OCI-LY7 (cell line): Measurements from ENCODE around the gene ANKRD44. TPM values are rescaled to one million over a fixed set of nuclear protein-coding genes. Genes with fewer than 3 reads are reported as not detected.

Experiments used
- BruUV-seq: library from RNA; stranded (reverse); fragments of 400-500 nt; replicated peaks from 2 replicates; lab custom pipeline; 2021; lab: Mats Ljungman, UMichigan
- CTCF ChIA-PET: fragments of 300-600 bp; sonication (Branson Sonifier 250); formaldehyde crosslinking; loops from one replicate; lab custom pipeline; 2022; ENCODE audit warnings: antibody characterized with exemption; ENCODE audit not compliant: unreplicated experiment; lab: Charles Lee
- POLR2A ChIA-PET: fragments of 300-600 bp; sonication (Branson Sonifier 250); formaldehyde crosslinking; loops from one replicate; lab custom pipeline; 2022; ENCODE audit warnings: antibody characterized with exemption; lab: Charles Lee
- DNase-seq: peaks from one replicate; pipeline ENCODE4 v3.0.0-alpha.2; 2015; ENCODE audit warnings: low spot score
- H2AFZ ChIP-seq: fragments of 200-600 bp; sonication (generic), shearing (Covaris generic); 2 replicates; pipeline ENCODE4 v1.6.1; 2014; ENCODE audit warnings: mild to moderate bottlenecking, antibody characterized with exemption, low read length, moderate library complexity
- H3K27ac ChIP-seq: fragments of 200-600 bp; sonication (generic); 2 replicates; pipeline ENCODE4 v1.5.1; 2014; ENCODE audit warnings: mixed run types, low read depth, mild to moderate bottlenecking, moderate library complexity, low read length, inconsistent platforms; ENCODE audit not compliant: poor library complexity, severe bottlenecking
- H3K36me3 ChIP-seq: fragments of 200-600 bp; sonication (generic); 2 replicates; pipeline ENCODE4 v1.6.1; 2014; ENCODE audit warnings: mild to moderate bottlenecking, antibody characterized with exemption, low read length, moderate library complexity, mixed read lengths; ENCODE audit not compliant: insufficient read depth
- H3K4me1 ChIP-seq: fragments of 200-600 bp; sonication (generic); 2 replicates; pipeline ENCODE4 v1.5.1; 2014; ENCODE audit warnings: mild to moderate bottlenecking, low read length; ENCODE audit not compliant: insufficient read depth, poor library complexity, severe bottlenecking
- H3K4me2 ChIP-seq: fragments of 200-600 bp; sonication (generic); 2 replicates; pipeline ENCODE4 v1.6.1; 2014; ENCODE audit warnings: mild to moderate bottlenecking, low read length
- H3K4me3 ChIP-seq: fragments of 200-600 bp; sonication (generic); 2 replicates; pipeline ENCODE4 v1.5.1; 2014; ENCODE audit warnings: mild to moderate bottlenecking, low read depth, low read length; ENCODE audit not compliant: poor library complexity, severe bottlenecking
- H3K79me2 ChIP-seq: fragments of 200-600 bp; sonication (generic); 2 replicates; pipeline ENCODE4 v1.6.1; 2016; ENCODE audit warnings: low read depth, mild to moderate bottlenecking, low read length, moderate library complexity, mixed read lengths; ENCODE audit not compliant: insufficient read depth
- H3K9me2 ChIP-seq: fragments of 200-600 bp; sonication (generic); 2 replicates; pipeline ENCODE4 v1.6.1; 2016; ENCODE audit warnings: mild to moderate bottlenecking, low read length, mixed read lengths; ENCODE audit not compliant: insufficient read depth
- H3K9me3 ChIP-seq: fragments of 200-600 bp; sonication (generic); 2 replicates; pipeline ENCODE4 v1.6.1; 2014; ENCODE audit warnings: mild to moderate bottlenecking, mixed run types, low read length, mixed read lengths
- H4K20me1 ChIP-seq: fragments of 200-600 bp; sonication (generic); 2 replicates; pipeline ENCODE4 v1.6.1; 2014; ENCODE audit warnings: mild to moderate bottlenecking, antibody characterized with exemption, low read length, moderate library complexity, mixed read lengths; ENCODE audit not compliant: insufficient read depth
- CTCF ChIP-seq: fragments of 200-600 bp; sonication (generic); conservative IDR thresholded peaks from 2 replicates; pipeline ENCODE4 v1.5.1; 2014; ENCODE audit warnings: mild to moderate bottlenecking, antibody characterized with exemption, low read length, moderate library complexity, mixed read lengths
- EZH2phosphoT487 ChIP-seq: fragments of 200-600 bp; sonication (generic); IDR thresholded peaks from 2 replicates; pipeline ENCODE4 v1.6.1; 2018; ENCODE audit warnings: low read depth, borderline replicate concordance, mild to moderate bottlenecking, mixed run types, antibody characterized with exemption, low read length, moderate library complexity, mixed read lengths
- intact Hi-C: fragments of 100-400 bp; cut with micrococcal nuclease; formaldehyde crosslinking; loops from one replicate; pipeline ENCODE4 v1.10.0; 2022; ENCODE audit not compliant: unreplicated experiment
- total RNA-seq, 2 experiments: library from RNA; depleted of rRNA in 1 of 2; stranded (reverse); fragments of >200 nt in 1 of 2; shearing (Covaris generic) in 1 of 2; gene quantifications; 2 replicates each; pipeline ENCODE4 v1.2.3, GENCODE V29; 2014 to 2022

The ANKRD44 gene
- total RNA-seq, 2 experiments from 2014 or later = 69.4 to 73.7 TPM

- no peaks in the 10 kb centered on the region; the same call in 1 of the 2 replicates for H3K79me2 ChIP-seq
- TF ChIP-seq CTCF (0 out of 2 replicates have a peak, but pooled peaks have one; percentile 21), EZH2phosphoT487 (no peak)
- no peak overlapping the region for H3K4me2 ChIP-seq
- intact Hi-C loops = loop anchor here (5.0 kb wide), 1 partner anchor 173 kb away; no protein-coding TSS in a partner anchor
- BruUV-seq = no TSS peak
- H2AFZ ChIP-seq = no peak overlapping the region
- H3K4me3 ChIP-seq = no peak overlapping the region
- H3K36me3 ChIP-seq = peaks cover 24% of the 10 kb centered on the region
- ChIA-PET POLR2A (interaction anchor here (0.8 to 4.2 kb wide), 7 partner anchors 10 to 957 kb away, joined by 3 to 45 read pairs (median 3); no protein-coding TSS in a partner anchor), CTCF (interaction anchor here (1.4 to 2.0 kb wide), 2 partner anchors 11 to 35 kb away, joined by 4 to 6 read pairs; no protein-coding TSS in a partner anchor)
- no peak for DNase-seq
- H3K9me2 ChIP-seq = no peaks in the 10 kb centered on the region
- no peaks in the 10 kb centered on the region for H3K9me3 ChIP-seq
- no peaks in the 10 kb centered on the region for H4K20me1 ChIP-seq
- H3K27ac ChIP-seq = no peak overlapping the region
- H3K4me1 ChIP-seq = peaks cover 64% of the 10 kb centered on the region
Observed at GRCh38 chr2:197134206-197134605, 176.4 kb downstream of the ANKRD44 start.

- Histone ChIP-seq H3K9me3 (peaks cover 9% of the 10 kb centered on the region; the same call in 1 of the 2 replicates), H3K9me2 (no peaks in the 10 kb centered on the region), H4K20me1 (no peaks in the 10 kb centered on the region), H3K79me2 (no peaks in the 10 kb centered on the region; the same call in 1 of the 2 replicates), H2AFZ (peak overlapping the region; percentile 80; the same call in 1 of the 2 replicates), H3K4me2 (peak overlapping the region; percentile 89), H3K27ac (peak overlapping the region; percentile 96), H3K4me3 (peak overlapping the region; percentile 60), H3K4me1 (peaks cover 54% of the 10 kb centered on the region), H3K36me3 (peaks cover 34% of the 10 kb centered on the region)
- ChIA-PET POLR2A (interaction anchor here (0.6 to 3.5 kb wide), 13 partner anchors 10 to 296 kb away, joined by 3 to 38 read pairs (median 4); no protein-coding TSS in a partner anchor), CTCF (no interaction called here)
- BruUV-seq = TSS peak; percentile 93
- intact Hi-C loops = loop anchor here (2.0 to 5.0 kb wide), 2 partner anchors 13 to 176 kb away; no protein-coding TSS in a partner anchor
- TF ChIP-seq CTCF = no peak
- TF ChIP-seq EZH2phosphoT487 = no peak
- DNase-seq = peak; percentile 79
Observed at GRCh38 chr2:197131558-197131855, 179.1 kb downstream of the ANKRD44 start.

- POLR2A ChIA-PET = interaction anchor here (0.7 to 3.5 kb wide), 5 partner anchors 11 to 188 kb away, joined by 3 to 38 read pairs (median 6); no protein-coding TSS in a partner anchor
Observed at GRCh38 chr2:197130318-197130717, 180.3 kb downstream of the ANKRD44 start.

More at GRCh38 chr2:197130318-197130717, 180.3 kb downstream of the ANKRD44 start:
- Histone ChIP-seq H3K4me3 (peak overlapping the region; percentile 60), H3K4me2 (peak overlapping the region; percentile 89), H2AFZ (peak overlapping the region; percentile 80; the same call in 1 of the 2 replicates), H4K20me1 (no peaks in the 10 kb centered on the region), H3K27ac (peak overlapping the region; percentile 96), H3K9me2 (no peaks in the 10 kb centered on the region), H3K79me2 (no peaks in the 10 kb centered on the region; the same call in 1 of the 2 replicates), H3K9me3 (peaks cover 9% of the 10 kb centered on the region; the same call in 1 of the 2 replicates), H3K36me3 (peaks cover 35% of the 10 kb centered on the region), H3K4me1 (peaks cover 54% of the 10 kb centered on the region)
- no peak for TF ChIP-seq CTCF
- no peak for TF ChIP-seq EZH2phosphoT487
- CTCF ChIA-PET = no interaction called here
- peak; percentile 79 for DNase-seq
- TSS peak; percentile 10 for BruUV-seq
- intact Hi-C loops = loop anchor here (1.0 to 5.0 kb wide), 3 partner anchors 14 to 177 kb away; no protein-coding TSS in a partner anchor
